NB4 (cell line): ENCODE data around the gene DYNC1H1.
A peak's percentile ranks its signal among the peaks of the same experiment; 100 is the strongest.

Experiments
- DNase-seq: peaks from one replicate; pipeline ENCODE4 v3.0.0; 2010; ENCODE audit warnings: low read depth
- H3K4me3 ChIP-seq: one replicate; pipeline ENCODE4 v1.5.1; 2011; ENCODE audit warnings: mild to moderate bottlenecking, low read depth, low read length, moderate library complexity
- MAX ChIP-seq: IDR thresholded peaks from 2 replicates; pipeline ENCODE4 v1.6.1; 2011; ENCODE audit warnings: low read depth, low read length
- MYC ChIP-seq: IDR thresholded peaks from 2 replicates; pipeline ENCODE4 v1.6.1; 2011; ENCODE audit warnings: low read depth, low read length
- POLR2A ChIP-seq: IDR thresholded peaks from 2 replicates; pipeline ENCODE4 v1.6.1; 2011; ENCODE audit warnings: mild to moderate bottlenecking; ENCODE audit not compliant: insufficient read length; ENCODE audit errors: extremely low read depth
- TF ChIP-seq, protein P1 (sequence below): IDR thresholded peaks from one replicate; pipeline ENCODE4 v1.5.1; 2012; ENCODE audit warnings: low read depth, low read length

The DYNC1H1 gene

GRCh38 chr14:102044566-102044965 is 80.2 kb downstream of the DYNC1H1 start:
- TF ChIP-seq, protein P1, sequence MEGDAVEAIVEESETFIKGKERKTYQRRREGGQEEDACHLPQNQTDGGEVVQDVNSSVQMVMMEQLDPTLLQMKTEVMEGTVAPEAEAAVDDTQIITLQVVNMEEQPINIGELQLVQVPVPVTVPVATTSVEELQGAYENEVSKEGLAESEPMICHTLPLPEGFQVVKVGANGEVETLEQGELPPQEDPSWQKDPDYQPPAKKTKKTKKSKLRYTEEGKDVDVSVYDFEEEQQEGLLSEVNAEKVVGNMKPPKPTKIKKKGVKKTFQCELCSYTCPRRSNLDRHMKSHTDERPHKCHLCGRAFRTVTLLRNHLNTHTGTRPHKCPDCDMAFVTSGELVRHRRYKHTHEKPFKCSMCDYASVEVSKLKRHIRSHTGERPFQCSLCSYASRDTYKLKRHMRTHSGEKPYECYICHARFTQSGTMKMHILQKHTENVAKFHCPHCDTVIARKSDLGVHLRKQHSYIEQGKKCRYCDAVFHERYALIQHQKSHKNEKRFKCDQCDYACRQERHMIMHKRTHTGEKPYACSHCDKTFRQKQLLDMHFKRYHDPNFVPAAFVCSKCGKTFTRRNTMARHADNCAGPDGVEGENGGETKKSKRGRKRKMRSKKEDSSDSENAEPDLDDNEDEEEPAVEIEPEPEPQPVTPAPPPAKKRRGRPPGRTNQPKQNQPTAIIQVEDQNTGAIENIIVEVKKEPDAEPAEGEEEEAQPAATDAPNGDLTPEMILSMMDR, result no peak
- TF ChIP-seq POLR2A, result no peak
- DNase-seq, result no peak
- H3K4me3 ChIP-seq, result no peak overlapping the region

DNA sequence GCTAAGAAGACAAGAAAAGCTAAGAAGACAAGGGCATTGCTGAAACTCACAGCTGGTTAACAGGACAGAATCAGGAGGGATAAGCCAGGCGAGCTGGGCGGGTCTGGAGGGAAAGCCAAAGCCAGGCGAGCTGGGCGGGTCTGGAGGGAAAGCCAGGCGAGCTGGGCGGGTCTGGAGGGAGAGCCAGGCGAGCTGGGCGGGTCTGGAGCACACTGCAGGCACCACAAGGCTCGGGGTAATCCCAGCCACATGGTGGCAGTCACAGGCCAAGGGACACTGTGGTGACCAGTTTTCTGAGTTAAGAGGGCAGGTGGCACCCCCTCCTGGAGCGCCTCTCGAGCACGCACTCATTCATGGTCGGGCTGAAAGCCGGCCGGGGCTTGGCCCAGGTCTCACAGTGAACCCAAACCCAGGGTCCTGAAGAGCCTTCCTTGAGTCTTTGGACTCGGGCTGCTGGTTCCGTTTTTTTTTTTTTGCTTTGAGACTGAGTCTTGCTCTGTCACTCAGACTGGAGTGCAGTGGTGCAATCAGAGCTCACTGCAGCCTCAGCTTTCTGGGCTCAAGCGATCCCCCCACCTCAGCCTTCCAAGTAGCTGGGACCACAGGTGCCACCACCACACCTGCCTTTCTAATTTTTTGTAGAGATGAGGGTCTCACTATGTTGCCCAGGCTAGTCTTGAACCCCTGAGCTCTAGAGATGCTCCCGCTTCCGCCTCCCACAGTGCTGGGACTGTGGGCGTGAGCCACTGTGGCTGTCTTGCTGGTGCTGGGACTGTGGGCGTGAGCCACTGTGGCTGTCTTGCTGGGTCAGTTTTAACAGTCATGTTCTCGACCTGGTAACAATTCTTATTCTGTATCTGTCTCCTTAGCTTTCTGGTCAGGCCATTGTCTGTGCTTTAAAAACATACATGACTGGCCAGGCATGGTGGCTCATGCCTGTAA is 82.2 kb downstream of the DYNC1H1 start:
- no peak overlapping the region for H3K4me3 ChIP-seq
- TF ChIP-seq, protein P1, result peak; percentile 44
- TF ChIP-seq MAX, result 0 out of 2 replicates have a peak, but pooled peaks have one; percentile 7
- TF ChIP-seq MYC, result no peak
- no peak for TF ChIP-seq POLR2A
- peak; percentile 64 for DNase-seq

- no peak overlapping the region for H3K4me3 ChIP-seq
- no peak for DNase-seq
- TF ChIP-seq MAX (no peak), POLR2A (no peak), MYC (no peak)
- TF ChIP-seq, protein P1, result no peak
Observed at GRCh38 chr14:102047808-102048540, 83.6 kb downstream of the DYNC1H1 start.

- TF ChIP-seq MYC, result no peak
- no peak for TF ChIP-seq POLR2A
- TF ChIP-seq, protein P1, result no peak
- no peak for TF ChIP-seq MAX
- no peak for DNase-seq
- no peak overlapping the region for H3K4me3 ChIP-seq
Observed at GRCh38 chr14:102049258-102050025, 85.1 kb downstream of the DYNC1H1 start.

DNA sequence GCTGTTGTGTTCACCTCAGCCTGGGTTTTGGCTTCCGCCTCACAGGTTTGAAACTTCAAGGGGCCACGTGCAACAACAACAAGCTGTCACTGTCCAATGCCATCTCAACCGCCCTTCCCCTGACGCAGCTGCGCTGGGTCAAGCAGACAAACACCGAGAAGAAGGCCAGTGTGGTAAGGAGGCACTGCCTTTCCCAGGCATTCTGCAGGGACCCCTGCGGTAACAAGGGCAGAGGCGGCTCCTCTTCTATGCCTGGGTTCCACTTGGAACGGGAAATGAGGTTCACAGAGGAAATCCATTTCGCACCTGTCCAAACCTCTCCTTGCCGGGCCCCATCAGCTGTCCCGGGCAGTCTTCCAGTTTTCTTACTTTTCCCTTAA is 85.6 kb downstream of the DYNC1H1 start:
- TF ChIP-seq, protein P1, result no peak
- TF ChIP-seq POLR2A, result no peak
- no peak for TF ChIP-seq MAX
- TF ChIP-seq MYC, result no peak
- no peak overlapping the region for H3K4me3 ChIP-seq
- no peak for DNase-seq
